Fibroblast of lung (primary cell): Measurements from ENCODE around the gene DENND5B. TPM values are rescaled to one million over a fixed set of nuclear protein-coding genes. Genes with fewer than 3 reads are reported as not detected.
A peak's percentile ranks its signal among the peaks of the same experiment; 100 is the strongest.

Source experiments
- DNase-seq, 2 donors: peaks; one replicate each; pipeline versions ENCODE4 v3.0.0 to v3.0.0-alpha.2; 2010; ENCODE audit warnings: low read depth in 2 of 2
- H2AFZ ChIP-seq: 2 replicates; pipeline ENCODE4 v1.5.1; 2012; ENCODE audit warnings: low read length, control low read depth, inconsistent platforms
- H3K27ac ChIP-seq: 2 replicates; pipeline ENCODE4 v1.5.1; 2011; ENCODE audit warnings: low read length, control low read depth; ENCODE audit not compliant: insufficient read depth
- H3K27me3 ChIP-seq: 2 replicates; pipeline ENCODE4 v1.5.1; 2011; ENCODE audit warnings: mild to moderate bottlenecking, low read length; ENCODE audit not compliant: control insufficient read depth, insufficient read depth
- H3K36me3 ChIP-seq: 2 replicates; pipeline ENCODE4 v1.5.1; 2011; ENCODE audit warnings: low read length; ENCODE audit not compliant: control insufficient read depth, insufficient read depth
- H3K4me1 ChIP-seq: 2 replicates; pipeline ENCODE4 v1.5.1; 2011; ENCODE audit warnings: low read length; ENCODE audit not compliant: control insufficient read depth, insufficient read depth; ENCODE audit errors: extremely low read depth
- H3K4me2 ChIP-seq: 2 replicates; pipeline ENCODE4 v1.5.1; 2011; ENCODE audit warnings: low read length, control low read depth; ENCODE audit not compliant: insufficient read depth; ENCODE audit errors: extremely low read depth
- H3K4me3 ChIP-seq, 4 experiments: fragments of 200-600 bp in 1 of 4; sonication (generic) in 1 of 4; replicated peaks in 1 of 4; 2 replicates each; pipeline ENCODE4 v1.5.1; 2011 to 2016; ENCODE audit warnings: low read length in 4 of 4, low read depth in 3 of 4, mild to moderate bottlenecking in 3 of 4, control low read depth in 2 of 4, inconsistent platforms in 1 of 4, mixed read lengths in 1 of 4; ENCODE audit not compliant: insufficient read depth in 1 of 4; ENCODE audit errors: control extremely low read depth in 1 of 4
- H3K79me2 ChIP-seq: 2 replicates; pipeline ENCODE4 v1.5.1; 2012; ENCODE audit warnings: mild to moderate bottlenecking, low read length, inconsistent platforms; ENCODE audit not compliant: control insufficient read depth, insufficient read depth
- H3K9ac ChIP-seq: 2 replicates; pipeline ENCODE4 v1.5.1; 2011; ENCODE audit warnings: mild to moderate bottlenecking, low read length, control low read depth; ENCODE audit not compliant: insufficient read depth
- H3K9me3 ChIP-seq: 2 replicates; pipeline ENCODE4 v1.5.1; 2012; ENCODE audit warnings: low read depth, low read length; ENCODE audit not compliant: control insufficient read depth, insufficient read depth
- H4K20me1 ChIP-seq: 2 replicates; pipeline ENCODE4 v1.5.1; 2011; ENCODE audit warnings: low read length; ENCODE audit not compliant: control insufficient read depth, insufficient read depth; ENCODE audit errors: extremely low read depth
- CTCF ChIP-seq, 2 donors: IDR thresholded peaks in 1 of 2; conservative IDR thresholded peaks in 1 of 2; 1 replicate in 1 of 2; 2 replicates in 1 of 2; pipeline ENCODE4 v1.5.1; 2011 to 2012; ENCODE audit warnings: low read length in 2 of 2, control low read depth in 1 of 2, inconsistent platforms in 1 of 2, low read depth in 1 of 2, mild to moderate bottlenecking in 1 of 2
- EZH2 ChIP-seq: IDR thresholded peaks from 2 replicates; pipeline ENCODE4 v1.5.1; 2012; ENCODE audit warnings: low read length, control low read depth, mild to moderate bottlenecking; ENCODE audit errors: missing control alignments
- polyA plus RNA-seq, 2 donors: library from polyadenylated mRNA; depleted of rRNA in 1 of 2; stranded (reverse) in 1 of 2; unstranded in 1 of 2; fragments of >200 nt; gene quantifications; 2 replicates each; pipeline ENCODE4 v1.2.1, GENCODE V29; 2011 to 2012; ENCODE audit warnings: missing spikeins in 1 of 2
- total RNA-seq: library from RNA; depleted of rRNA; stranded (reverse); fragments of >200 nt; gene quantifications from 2 replicates; pipeline ENCODE4 v1.2.1, GENCODE V29; 2014

Gene DENND5B
- total and polyA plus RNA-seq, 2 donors (not counting 1 experiment from before 2014, with no cell fraction given) = 5.3 to 6.9 TPM

DNA sequence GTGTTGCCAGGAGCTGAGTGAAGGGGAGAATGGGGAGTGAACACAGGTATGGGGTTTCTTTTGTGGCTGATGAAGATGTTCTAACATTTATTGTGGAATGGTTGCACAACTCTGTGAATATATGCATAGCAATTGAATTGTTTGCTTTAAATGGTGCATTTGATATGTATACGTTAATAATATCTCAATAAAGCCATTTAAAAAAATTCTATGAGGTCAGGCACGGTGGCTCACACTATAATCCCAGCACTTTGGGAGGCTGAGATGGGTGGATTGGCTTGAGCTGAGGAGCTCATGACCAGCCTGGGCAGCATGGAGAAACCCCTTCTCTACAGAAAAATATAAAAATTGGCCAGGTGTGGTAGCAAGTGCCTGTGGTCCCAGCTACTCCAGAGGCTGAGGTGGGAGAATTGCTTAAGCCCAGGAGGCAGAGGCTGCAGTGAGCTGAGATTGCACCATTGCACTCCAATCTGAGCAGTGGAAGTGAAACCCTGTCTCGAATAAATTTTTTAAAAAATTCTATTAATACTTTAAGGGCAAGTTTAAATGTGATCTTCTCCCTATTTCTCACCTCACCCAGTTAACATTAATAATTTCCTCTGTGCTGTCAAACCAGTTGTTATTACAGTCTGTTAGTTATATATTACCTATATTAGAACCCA, 65.3 kb downstream of the DENND5B start:
- TF ChIP-seq EZH2 (no peak), CTCF (conservative IDR thresholded peaks at IDR 0.05 in 1 of 2, IDR thresholded peaks at IDR 0.05 in 1 of 2; ENCODE audit: low read depth in 1 of 2, low read length in 2 of 2) (no peak)
- H3K27me3 ChIP-seq = no peaks in the 10 kb centered on the region
- no peak overlapping the region for H3K9ac ChIP-seq
- H2AFZ ChIP-seq = no peak overlapping the region
- H3K36me3 ChIP-seq = no peaks in the 10 kb centered on the region
- no peak overlapping the region for H3K4me3 ChIP-seq
- no peaks in the 10 kb centered on the region for H4K20me1 ChIP-seq
- H3K4me1 ChIP-seq = no peaks in the 10 kb centered on the region
- no peaks in the 10 kb centered on the region for H3K9me3 ChIP-seq
- H3K4me2 ChIP-seq = no peak overlapping the region
- DNase-seq = no peak
- no peak overlapping the region for H3K27ac ChIP-seq
- H3K79me2 ChIP-seq = no peaks in the 10 kb centered on the region

DNA sequence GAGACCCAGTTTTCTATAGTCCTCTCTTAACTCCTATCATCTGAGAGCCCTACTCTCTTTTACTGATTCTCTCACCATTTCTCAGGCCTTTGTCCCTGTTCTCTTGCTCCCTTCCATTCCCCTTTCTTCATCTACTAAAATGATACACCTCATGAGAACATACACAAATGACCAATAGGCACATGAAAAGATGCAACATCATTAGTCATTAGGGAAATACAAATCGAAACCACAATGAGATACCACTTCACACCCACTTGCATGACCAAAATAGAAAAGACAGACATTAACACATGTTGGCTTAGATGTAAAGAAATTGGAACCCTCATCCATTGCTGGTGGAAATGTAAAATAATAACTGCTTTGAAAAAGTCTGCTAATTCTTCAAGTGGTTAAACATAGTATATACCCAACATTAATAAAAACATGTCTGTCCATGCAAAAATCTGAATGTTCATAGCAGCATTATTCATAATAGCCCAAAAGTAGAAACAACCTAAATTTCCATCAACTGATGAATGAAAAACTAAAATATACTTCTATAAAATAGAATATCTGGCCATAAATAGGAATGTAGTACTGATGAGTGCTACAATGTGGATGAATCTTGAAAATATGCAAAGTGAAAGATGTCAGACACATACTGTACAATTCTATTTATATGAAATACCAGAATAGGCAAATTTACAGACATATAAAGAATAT, 66.0 kb downstream of the DENND5B start:
- Histone ChIP-seq H3K9ac (no peak overlapping the region), H3K79me2 (no peaks in the 10 kb centered on the region), H3K4me3 (no peak overlapping the region), H3K9me3 (no peaks in the 10 kb centered on the region), H3K36me3 (no peaks in the 10 kb centered on the region), H3K4me1 (no peaks in the 10 kb centered on the region), H2AFZ (no peak overlapping the region), H3K27ac (no peak overlapping the region), H3K27me3 (no peaks in the 10 kb centered on the region), H4K20me1 (no peaks in the 10 kb centered on the region), H3K4me2 (no peak overlapping the region)
- TF ChIP-seq EZH2 (no peak), CTCF (conservative IDR thresholded peaks at IDR 0.05 in 1 of 2, IDR thresholded peaks at IDR 0.05 in 1 of 2; ENCODE audit: low read depth in 1 of 2, low read length in 2 of 2) (no peak)
- peak; percentile 72 to 81 for DNase-seq

DNA sequence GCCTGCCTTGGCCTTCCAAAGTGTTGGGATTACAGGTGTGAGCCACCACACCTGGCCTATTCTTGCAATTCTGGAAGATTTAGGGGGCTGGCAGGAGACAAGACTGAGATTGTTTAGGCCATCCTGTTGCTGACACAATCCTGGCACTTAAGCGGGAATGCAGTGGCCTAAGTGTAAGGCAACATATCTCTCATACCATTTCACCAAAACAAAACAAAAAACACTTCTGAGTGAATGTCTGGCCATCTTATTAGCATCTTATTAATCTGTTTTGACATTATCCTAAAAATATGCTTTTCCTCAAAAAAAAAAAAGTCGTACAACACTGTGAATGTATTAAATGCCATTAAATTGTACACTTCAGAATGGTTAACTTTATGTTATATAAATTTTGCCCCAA, 67.6 kb downstream of the DENND5B start:
- Histone ChIP-seq H2AFZ (no peak overlapping the region), H3K27ac (no peak overlapping the region), H3K4me3 (no peak overlapping the region), H3K79me2 (no peaks in the 10 kb centered on the region), H3K4me1 (peaks cover 10% of the 10 kb centered on the region), H3K9me3 (no peaks in the 10 kb centered on the region), H3K27me3 (no peaks in the 10 kb centered on the region), H3K36me3 (no peaks in the 10 kb centered on the region), H4K20me1 (no peaks in the 10 kb centered on the region), H3K9ac (no peak overlapping the region), H3K4me2 (no peak overlapping the region)
- TF ChIP-seq CTCF (conservative IDR thresholded peaks at IDR 0.05 in 1 of 2, IDR thresholded peaks at IDR 0.05 in 1 of 2; ENCODE audit: low read depth in 1 of 2, low read length in 2 of 2) = no peak
- TF ChIP-seq EZH2 = no peak
- peak in 1 of 2 donors; percentile 29 for DNase-seq
